Panc1 (cell line): ENCODE data around the gene GLIS2. TPM values are rescaled to one million over a fixed set of nuclear protein-coding genes. Genes with fewer than 3 reads are reported as not detected.
A peak's percentile ranks its signal among the peaks of the same experiment; 100 is the strongest.

Experiments used
- ATAC-seq: fragments of 200-7000 bp; cut with Tn5 transposase; 2 replicates; pipeline ENCODE4 v1.9.1; 2020; ENCODE audit warnings: mild to moderate bottlenecking, moderate library complexity
- BruUV-seq: library from RNA; stranded (reverse); fragments of 400-500 nt; replicated peaks from 2 replicates; lab custom pipeline; 2021; lab: Mats Ljungman, UMichigan
- CTCF ChIA-PET: fragments of 300-600 bp; sonication (Branson Sonifier 250); formaldehyde crosslinking; loops from one replicate; lab custom pipeline; 2022; ENCODE audit warnings: antibody characterized with exemption; lab: Charles Lee
- POLR2A ChIA-PET: fragments of 300-600 bp; sonication (Branson Sonifier 250); formaldehyde crosslinking; loops from one replicate; lab custom pipeline; 2022; ENCODE audit warnings: antibody characterized with exemption; lab: Charles Lee
- DNase-seq: peaks from one replicate; pipeline ENCODE4 v3.0.0-alpha.2; 2010; ENCODE audit warnings: low read depth, low spot score
- H3K27ac ChIP-seq: 2 replicates; pipeline ENCODE4 v1.5.1; 2011; ENCODE audit warnings: mild to moderate bottlenecking, low read length, inconsistent platforms
- H3K27me3 ChIP-seq: fragments of 200-500 bp; sonication (Bioruptor generic); 2 replicates; pipeline ENCODE4 v1.6.0; 2014; ENCODE audit warnings: low read length, inconsistent platforms; ENCODE audit not compliant: control insufficient read depth, insufficient read depth
- H3K36me3 ChIP-seq: fragments of 200-500 bp; sonication (Bioruptor generic); 2 replicates; pipeline ENCODE4 v1.5.1; 2014; ENCODE audit warnings: inconsistent platforms, mild to moderate bottlenecking, low read length, moderate library complexity; ENCODE audit not compliant: control insufficient read depth, insufficient read depth
- H3K4me1 ChIP-seq: 2 replicates; pipeline ENCODE4 v1.5.1; 2011; ENCODE audit warnings: inconsistent platforms, mild to moderate bottlenecking, low read length, moderate library complexity; ENCODE audit not compliant: control insufficient read depth, insufficient read depth
- H3K4me3 ChIP-seq, 2 experiments: 2 replicates each; pipeline ENCODE4 v1.5.1; 2011 to 2012; ENCODE audit warnings: low read depth in 2 of 2, low read length in 2 of 2, mild to moderate bottlenecking in 2 of 2, inconsistent platforms in 1 of 2, moderate library complexity in 1 of 2
- H3K9me3 ChIP-seq: fragments of 200-500 bp; sonication (Bioruptor generic); 2 replicates; pipeline ENCODE4 v1.5.1; 2014; ENCODE audit warnings: low read depth, mild to moderate bottlenecking, inconsistent platforms, low read length, moderate library complexity; ENCODE audit not compliant: control insufficient read depth, insufficient read depth
- POLR2AphosphoS5 ChIP-seq: IDR thresholded peaks from 2 replicates; pipeline ENCODE4 v1.6.1; 2012; ENCODE audit warnings: mild to moderate bottlenecking, low read depth, low read length, moderate library complexity
- REST ChIP-seq, 2 experiments: IDR thresholded peaks; 2 replicates each; pipeline ENCODE4 v1.6.1; 2011 to 2012; ENCODE audit warnings: low read depth in 2 of 2, control low read depth in 1 of 2, low read length in 1 of 2, mild to moderate bottlenecking in 1 of 2, moderate library complexity in 1 of 2; ENCODE audit not compliant: insufficient read depth in 1 of 2
- SIN3A ChIP-seq: IDR thresholded peaks from 2 replicates; pipeline ENCODE4 v1.6.1; 2012; ENCODE audit warnings: low read depth, mild to moderate bottlenecking, low read length, moderate library complexity, borderline replicate concordance; ENCODE audit not compliant: insufficient read depth
- TCF7L2 ChIP-seq: IDR thresholded peaks from 2 replicates; pipeline ENCODE4 v1.6.1; 2011; ENCODE audit warnings: mild to moderate bottlenecking, low read depth, low read length, inconsistent platforms
- in situ Hi-C: cut with HindIII; loops from 2 replicates; pipeline ENCODE4 v1.10.0; 2016; ENCODE audit warnings: low sequenced_read_pairs, low pct_unique_long_range_greater_than_20kb
- intact Hi-C: fragments of 100-400 bp; cut with micrococcal nuclease; formaldehyde crosslinking; loops from one replicate; pipeline ENCODE4 v1.10.0; 2022; ENCODE audit not compliant: unreplicated experiment
- total RNA-seq: library from RNA; stranded (reverse); gene quantifications from one replicate; pipeline ENCODE4 v1.2.1, GENCODE V29; 2021; ENCODE audit not compliant: unreplicated experiment
- TF ChIP-seq, protein P1 (sequence below): fragments of 450-650 bp; IDR thresholded peaks from 2 replicates; pipeline ENCODE4 v1.5.1; 2017; ENCODE audit warnings: mild to moderate bottlenecking

Gene GLIS2
- total RNA-seq, 1 experiment from 2014 or later, result 87.3 TPM

DNA sequence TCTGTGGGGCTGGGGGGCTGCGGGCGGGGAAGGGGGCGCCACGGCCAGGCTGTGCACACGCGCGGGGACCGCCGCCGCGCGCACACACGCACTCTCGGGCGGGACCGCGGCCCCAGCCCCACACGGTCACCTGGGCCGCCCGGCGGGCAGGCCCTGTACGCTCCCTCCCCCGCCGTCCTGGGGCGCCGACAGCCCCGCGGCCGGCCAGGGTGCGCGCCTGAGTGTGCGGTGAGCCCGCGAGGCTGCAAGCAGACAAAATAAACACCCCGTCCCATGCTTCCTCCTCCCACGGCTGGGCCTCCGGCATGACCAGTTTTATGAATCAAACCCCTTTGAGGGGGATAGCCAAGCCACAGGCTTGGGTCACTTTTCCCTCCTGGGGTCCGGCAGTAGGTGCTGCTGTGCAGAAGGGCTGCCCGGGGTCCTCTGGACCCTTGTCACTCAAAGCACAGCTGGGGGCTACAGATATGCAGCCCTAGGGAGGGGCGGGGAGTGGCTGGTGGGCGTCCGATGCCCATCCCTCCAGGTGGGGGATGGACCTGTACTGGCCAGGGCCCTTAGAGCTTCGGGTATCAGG is 56.2 kb downstream of the GLIS2 start:
- Histone ChIP-seq H3K27me3 (no peaks in the 10 kb centered on the region), H3K27ac (peak overlapping the region; percentile 83), H3K36me3 (no peaks in the 10 kb centered on the region), H3K4me3 (peak overlapping the region; percentile 79 to 80), H3K4me1 (peaks cover 61% of the 10 kb centered on the region), H3K9me3 (no peaks in the 10 kb centered on the region)
- TF ChIP-seq, protein P1, sequence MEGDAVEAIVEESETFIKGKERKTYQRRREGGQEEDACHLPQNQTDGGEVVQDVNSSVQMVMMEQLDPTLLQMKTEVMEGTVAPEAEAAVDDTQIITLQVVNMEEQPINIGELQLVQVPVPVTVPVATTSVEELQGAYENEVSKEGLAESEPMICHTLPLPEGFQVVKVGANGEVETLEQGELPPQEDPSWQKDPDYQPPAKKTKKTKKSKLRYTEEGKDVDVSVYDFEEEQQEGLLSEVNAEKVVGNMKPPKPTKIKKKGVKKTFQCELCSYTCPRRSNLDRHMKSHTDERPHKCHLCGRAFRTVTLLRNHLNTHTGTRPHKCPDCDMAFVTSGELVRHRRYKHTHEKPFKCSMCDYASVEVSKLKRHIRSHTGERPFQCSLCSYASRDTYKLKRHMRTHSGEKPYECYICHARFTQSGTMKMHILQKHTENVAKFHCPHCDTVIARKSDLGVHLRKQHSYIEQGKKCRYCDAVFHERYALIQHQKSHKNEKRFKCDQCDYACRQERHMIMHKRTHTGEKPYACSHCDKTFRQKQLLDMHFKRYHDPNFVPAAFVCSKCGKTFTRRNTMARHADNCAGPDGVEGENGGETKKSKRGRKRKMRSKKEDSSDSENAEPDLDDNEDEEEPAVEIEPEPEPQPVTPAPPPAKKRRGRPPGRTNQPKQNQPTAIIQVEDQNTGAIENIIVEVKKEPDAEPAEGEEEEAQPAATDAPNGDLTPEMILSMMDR, result no peak
- no peak for TF ChIP-seq TCF7L2
- TF ChIP-seq SIN3A, result 0 out of 2 replicates have a peak, but pooled peaks have one; percentile 37
- in situ Hi-C loops (no loop called here), intact Hi-C loops (no loop called here)
- no peak for DNase-seq
- BruUV-seq, result TSS peak; percentile 86
- peak; percentile 13 for ATAC-seq
- ChIA-PET POLR2A (no interaction called here), CTCF (interaction anchor here (1.6 kb wide), 1 partner anchor 31 kb away, joined by 7 read pairs; no protein-coding TSS in a partner anchor)

GRCh38 chr16:4372578-4373355 is 56.9 kb downstream of the GLIS2 start:
- H3K27ac ChIP-seq, result peak overlapping the region; percentile 83
- DNase-seq (no peak), ATAC-seq (peak; percentile 5; the same call in 1 of the 2 replicates)
- no peaks in the 10 kb centered on the region for H3K27me3 ChIP-seq
- no peaks in the 10 kb centered on the region for H3K36me3 ChIP-seq
- intact Hi-C loops (no loop called here), in situ Hi-C loops (no loop called here)
- H3K4me3 ChIP-seq, result peak overlapping the region; percentile 79 to 80
- TF ChIP-seq, protein P1, result no peak
- no peak for TF ChIP-seq TCF7L2
- TF ChIP-seq POLR2AphosphoS5, result no peak
- TF ChIP-seq SIN3A, result no peak
- TF ChIP-seq REST (IDR thresholded peaks at IDR 0.05; ENCODE audit: insufficient read depth in 1 of 2, low read depth in 2 of 2, low read length in 1 of 2), result no peak
- no TSS peak for BruUV-seq
- POLR2A ChIA-PET, result no interaction called here
- CTCF ChIA-PET, result interaction anchor here (1.6 kb wide), 1 partner anchor 30 kb away, joined by 7 read pairs; no protein-coding TSS in a partner anchor
- no peaks in the 10 kb centered on the region for H3K9me3 ChIP-seq
- peaks cover 66% of the 10 kb centered on the region for H3K4me1 ChIP-seq
